Heart right ventricle (tissue), 16 donors: ENCODE data around the gene DHCR7. TPM values are rescaled to one million over a fixed set of nuclear protein-coding genes. Genes with fewer than 3 reads are reported as not detected.
A peak's percentile ranks its signal among the peaks of the same experiment; 100 is the strongest.

Source experiments
- ATAC-seq, 8 donors: fragments of 200-7000 bp; cut with Tn5 transposase; one replicate each; pipeline ENCODE4 v1.9.1; 2020; ENCODE audit warnings: mild to moderate bottlenecking in 8 of 8, moderate library complexity in 8 of 8, moderate number of reproducible peaks in 1 of 8
- DNase-seq, 2 donors: peaks; one replicate each; pipeline ENCODE4 v3.0.0-alpha.2; 2020
- H3K27ac ChIP-seq, 10 donors: fragments of 200-600 bp; sonication (generic) in 2 of 10; one replicate each; pipeline versions ENCODE4 v1.5.0 to v1.8.0; 2020 to 2022; ENCODE audit warnings: mild to moderate bottlenecking in 3 of 10
- H3K27me3 ChIP-seq, 7 donors: fragments of 200-600 bp; one replicate each; pipeline ENCODE4 v1.8.0; 2021 to 2022; ENCODE audit warnings: mild to moderate bottlenecking in 2 of 7
- H3K36me3 ChIP-seq, 9 donors: fragments of 200-600 bp; sonication (generic) in 1 of 9; one replicate each; pipeline versions ENCODE4 v1.5.0 to v1.8.0; 2020 to 2022; ENCODE audit warnings: mild to moderate bottlenecking in 2 of 9
- H3K4me1 ChIP-seq, 9 donors: fragments of 200-600 bp; sonication (generic) in 1 of 9; one replicate each; pipeline versions ENCODE4 v1.5.0 to v1.8.0; 2020 to 2022; ENCODE audit warnings: mild to moderate bottlenecking in 4 of 9
- H3K4me3 ChIP-seq, 10 donors: fragments of 200-600 bp; sonication (generic) in 2 of 10; one replicate each; pipeline versions ENCODE4 v1.5.0 to v1.8.0; 2020 to 2022; ENCODE audit warnings: mild to moderate bottlenecking in 7 of 10, moderate library complexity in 2 of 10
- H3K9me3 ChIP-seq, 11 donors: fragments of 200-600 bp in 10 of 11; sonication (generic) in 2 of 11; one replicate each; pipeline versions ENCODE4 v1.5.0 to v1.8.0; 2013 to 2022; ENCODE audit warnings: mild to moderate bottlenecking in 2 of 11, control low read depth in 1 of 11, moderate library complexity in 1 of 11
- CTCF ChIP-seq, 9 donors: fragments of 200-600 bp; sonication (generic) in 2 of 9; IDR thresholded peaks; one replicate each; pipeline versions ENCODE4 v1.5.0 to v1.8.0; 2021 to 2022; ENCODE audit warnings: antibody characterized with exemption in 9 of 9, mild to moderate bottlenecking in 5 of 9, moderate library complexity in 1 of 9
- WGBS, 2 donors: extraction: QIAGEN DNeasy Blood & Tissue Kit; methylation state at CpG; one replicate each; pipeline ENCODE4 v1.1.7; 2013; ENCODE audit warnings: inconsistent platforms in 1 of 2; 5-methylcytosine and 5-hydroxymethylcytosine counted together
- intact Hi-C, 10 donors: fragments of 100-400 bp; cut with DNase I; formaldehyde crosslinking; loops; one replicate each; pipeline versions ENCODE4 v1.11.1 to v1.14.2; 2022
- polyA plus RNA-seq, 2 donors: library from polyadenylated mRNA; stranded (reverse); fragments of 200-250 nt; gene quantifications; one replicate each; pipeline ENCODE4 v1.2.3, GENCODE V29; 2013
- total RNA-seq, 10 donors: library from RNA; stranded (reverse); fragmentation: NEBNext Ultra II Directional in 3 of 10; extraction: Animal tissue kit (Norgen Biotek cat#: 25700) in 3 of 10; gene quantifications; one replicate each; pipeline versions ENCODE4 v1.2.1 to v1.2.4, GENCODE V29; 2021 to 2023
- donor health status: Arrhythmogenic right ventricular cardiomyopathy.
- donor health status: ischemic (EF 13 %, LVEDD 7.1; RV severe dilation, severe dysfunction).
- donor health status: healthy with polysubstance abuse.
- donor health status: DM: no; HTN: yes; CAD: no.
- donor health status: DM: no; HTN: no; CAD: no.
- donor health status: ischemic (EF 25% LVEDD 6.9; RV normal size, moderate dysfunction).
- donor health status: ischemic (EF 25% LVEDD 5.7; RV mildly dilated, moderate dysfunction).
- donor health status: healthy.
- donor health status: DM: yes; HTN: yes; CAD: no.
- donor health status: Ischemic cardiomyopathy.
- donor health status: ischemic (EF 35%, LVEDD 5.7; RV mildly dilated, moderate dysfunction).
- donor health status: nonischemic (EF 11% LVEDD 7.7; RV severe dilation, severe dysfunction).
- donor health status: DM: yes; HTN: yes; CAD: no.
- donor health status: PGD.
- donor health status: ischemic (EF 29% LVEDD 5.4; RV normal size, mild dysfunction).
- donor health status: nonischemic (EF 23%, LVEDD 6.1; RV moderate dilation, normal function).

DHCR7 gene
- total and polyA plus RNA-seq, 12 donors = 13.5 to 49.6 (median 28.1) TPM

- ATAC-seq (no peak), DNase-seq (no peak)
- Histone ChIP-seq H3K36me3 (peaks cover 0 to 43% (median 25%) of the 10 kb centered on the region in 9 donors), H3K9me3 (no peaks in the 10 kb centered on the region), H3K27me3 (no peaks in the 10 kb centered on the region), H3K27ac (peak overlapping the region in 1 of 10 donors; percentile 95), H3K4me3 (peak overlapping the region in 9 of 10 donors; percentile 54 to 97 (median 86)), H3K4me1 (peaks cover 3 to 48% (median 26%) of the 10 kb centered on the region in 9 donors)
- intact Hi-C loops = no loop called here
- no peak for TF ChIP-seq CTCF (IDR thresholded peaks at IDR 0.05)
- WGBS, 2 donors = 63 to 76% methylated on average over 7 of the region's 7 CpGs
These were observed 5.7 kb upstream of the DHCR7 start for GRCh38 chr11:71453918-71454304.

- 2 to 3% methylated on average over 61 of the region's 61 CpGs for whole genome bisulfite sequencing, 2 donors
- Histone ChIP-seq H3K27me3 (no peaks in the 10 kb centered on the region), H3K27ac (peak within 1 kb of the TSS in 9 of 10 donors; percentile 71 to 95 (median 80)), H3K4me3 (peak within 1 kb of the TSS; percentile 54 to 97 (median 90)), H3K9me3 (no peaks in the 10 kb centered on the region), H3K4me1 (peaks cover 4 to 50% (median 28%) of the 10 kb centered on the region in 9 donors), H3K36me3 (peaks cover 0 to 37% (median 20%) of the 10 kb centered on the region in 9 donors)
- ATAC-seq (peak; percentile 91 to 96 (median 94)), DNase-seq (peak; percentile 97 to 99)
- TF ChIP-seq CTCF (IDR thresholded peaks at IDR 0.05) = no peak
- intact Hi-C loops = no loop called here
These were observed 5.1 kb upstream of the DHCR7 start, which contains the start of gene NADSYN1 for GRCh38 chr11:71453037-71453917. Gene NADSYN1, plus strand, starts transcription at chr11:71453203. Its CDS starts 94 bp downstream, at chr11:71453297.

- intact Hi-C loops = no loop called here
- peaks cover 0 to 28% (median 17%) of the 10 kb centered on the region in 9 donors for H3K36me3 ChIP-seq
- peak; percentile 34 to 46 for DNase-seq
- peaks cover 4 to 56% (median 34%) of the 10 kb centered on the region in 9 donors for H3K4me1 ChIP-seq
- no peaks in the 10 kb centered on the region for H3K9me3 ChIP-seq
- WGBS, 2 donors = 4 to 7% methylated on average over 40 of the region's 40 CpGs
- peak overlapping the region; percentile 54 to 97 (median 90) for H3K4me3 ChIP-seq
- ATAC-seq = peak in 6 of 8 donors; percentile 0 to 50 (median 28)
- H3K27ac ChIP-seq = peak overlapping the region in 9 of 10 donors; percentile 71 to 95 (median 78)
- TF ChIP-seq CTCF (IDR thresholded peaks at IDR 0.05) = no peak
- H3K27me3 ChIP-seq = no peaks in the 10 kb centered on the region
These were observed 4.2 kb upstream of the DHCR7 start for GRCh38 chr11:71452199-71453036.
